A549 (cell line): ENCODE measurements around the gene ATMIN. TPM values are rescaled to one million over a fixed set of nuclear protein-coding genes. Genes with fewer than 3 reads are reported as not detected.
A peak's percentile ranks its signal among the peaks of the same experiment; 100 is the strongest.

ENCODE experiments used
- ATAC-seq, 2 experiments: fragments of 200-7000 bp in 1 of 2; fragments of >200 bp in 1 of 2; cut with Nextera tagmentation in 1 of 2; cut with Tn5 transposase in 1 of 2; 3 replicates each; pipeline versions ENCODE4 v1.8.0 to v1.9.1; 2018 to 2020; ENCODE audit warnings: mild to moderate bottlenecking in 1 of 2, moderate library complexity in 1 of 2
- CTCF ChIA-PET: fragments of 300-600 bp; sonication (Branson Sonifier 250); formaldehyde crosslinking; extraction: SDS; loops from one replicate; lab custom pipeline; 2021; ENCODE audit warnings: antibody characterized with exemption, inconsistent platforms; lab: Yijun Ruan, JAX
- POLR2A ChIA-PET: fragments of 350-600 bp; formaldehyde crosslinking; extraction: SDS; loops from one replicate; lab custom pipeline; 2021; ENCODE audit warnings: antibody characterized with exemption, inconsistent platforms; lab: Yijun Ruan, JAX
- DNase-seq, 2 experiments: peaks; one replicate each; pipeline versions ENCODE4 v3.0.0 to v3.0.0-alpha.2; 2011 to 2016; ENCODE audit warnings: low read depth in 1 of 2, low spot score in 1 of 2
- FAIRE-seq: peaks from 2 replicates; lab custom pipeline; 2011; peaks lifted over from hg19 to GRCh38; lab: Jason Lieb, UNC
- H3K27ac ChIP-seq, 2 experiments: fragments of >200 bp; sonication (Bioruptor Twin); formaldehyde crosslinking; 3 replicates each; pipeline ENCODE4 v1.5.1; 2016 to 2017
- H3K4me1 ChIP-seq: fragments of >200 bp; sonication (Bioruptor Twin); formaldehyde crosslinking; 3 replicates; pipeline ENCODE4 v1.6.1; 2016
- H3K4me2 ChIP-seq: fragments of >200 bp; sonication (Bioruptor Twin); formaldehyde crosslinking; 3 replicates; pipeline ENCODE4 v1.6.1; 2016
- H3K4me3 ChIP-seq: fragments of >200 bp; sonication (Bioruptor Twin); formaldehyde crosslinking; 3 replicates; pipeline ENCODE4 v1.5.1; 2016
- H3K9me3 ChIP-seq: fragments of >200 bp; sonication (Bioruptor Twin); formaldehyde crosslinking; 3 replicates; pipeline ENCODE4 v1.6.1; 2016
- CEBPB ChIP-seq, 2 experiments: fragments of >200 bp in 1 of 2; sonication (Bioruptor Twin) in 1 of 2; formaldehyde crosslinking in 1 of 2; IDR thresholded peaks; 2 replicates each; pipeline ENCODE4 v1.6.1; 2012 to 2016
- CHD4 ChIP-seq: fragments of 200-600 bp; sonication (generic); IDR thresholded peaks from 2 replicates; pipeline ENCODE4 v1.6.1; 2016; ENCODE audit warnings: antibody characterized with exemption, mild to moderate bottlenecking, borderline replicate concordance
- ESRRA ChIP-seq: fragments of 150-350 bp; IDR thresholded peaks from 2 replicates; pipeline ENCODE4 v1.6.1; 2014; ENCODE audit warnings: mild to moderate bottlenecking, low read length, borderline replicate concordance
- HOXB13 ChIP-seq: fragments of 250-450 bp; sonication (Bioruptor Pico); IDR thresholded peaks from 2 replicates; pipeline ENCODE4 v1.5.0; 2020; ENCODE audit warnings: low read depth, mild to moderate bottlenecking, moderate library complexity
- HOXB5 ChIP-seq: fragments of 250-450 bp; sonication (Bioruptor Pico); IDR thresholded peaks from 2 replicates; pipeline ENCODE4 v1.5.0; 2020; ENCODE audit warnings: mild to moderate bottlenecking, moderate library complexity
- JUN ChIP-seq, 2 experiments: fragments of >200 bp; sonication (Bioruptor Twin); formaldehyde crosslinking; IDR thresholded peaks; 2 replicates in 1 of 2; 3 replicates in 1 of 2; pipeline ENCODE4 v1.6.1; 2016 to 2017
- MAX ChIP-seq: IDR thresholded peaks from 2 replicates; pipeline ENCODE4 v1.6.1; 2012
- MYC ChIP-seq: IDR thresholded peaks from 2 replicates; pipeline ENCODE4 v1.6.1; 2012; ENCODE audit warnings: mild to moderate bottlenecking, inconsistent platforms, low read length, improper control_type of control experiment, borderline replicate concordance
- NPAS2 ChIP-seq: fragments of 250-450 bp; sonication (Bioruptor Pico); IDR thresholded peaks from 2 replicates; pipeline ENCODE4 v1.8.0; 2022; ENCODE audit warnings: mild to moderate bottlenecking, moderate library complexity, borderline replicate concordance
- PHF8 ChIP-seq: fragments of 200-600 bp; sonication (generic); IDR thresholded peaks from 2 replicates; pipeline ENCODE4 v1.6.1; 2016; ENCODE audit warnings: low read depth, mild to moderate bottlenecking, antibody characterized with exemption, moderate library complexity, borderline replicate concordance
- RARB ChIP-seq: fragments of 250-450 bp; sonication (Bioruptor Pico); IDR thresholded peaks from 2 replicates; pipeline ENCODE4 v1.8.0; 2021; ENCODE audit warnings: mild to moderate bottlenecking, moderate library complexity
- SMC3 ChIP-seq: fragments of >200 bp; sonication (Bioruptor Twin); formaldehyde crosslinking; IDR thresholded peaks from 3 replicates; pipeline ENCODE4 v1.6.1; 2018; ENCODE audit warnings: inconsistent platforms
- TFCP2L1 ChIP-seq: fragments of 250-450 bp; sonication (Bioruptor Pico); IDR thresholded peaks from 2 replicates; pipeline ENCODE4 v1.5.0; 2021; ENCODE audit warnings: mild to moderate bottlenecking
- WGBS: methylation state at CpG from one replicate; pipeline ENCODE4 v1.1.6; 2017; ENCODE audit errors: missing lambda C conversion rate; 5-methylcytosine and 5-hydroxymethylcytosine counted together
- polyA plus RNA-seq, 4 experiments: library from polyadenylated mRNA; depleted of rRNA in 3 of 4; stranded (reverse); fragments of >200 nt; fragmentation: RNase III in 1 of 4; extraction: RNeasy Plus Mini Kit Qiagen cat#74134 plus additional on column Dnase treatment in 1 of 4; gene quantifications; 2 replicates in 3 of 4; 3 replicates in 1 of 4; pipeline ENCODE4 v1.2.3, GENCODE V29; 2011 to 2017
- TF ChIP-seq, protein P1 (sequence below): fragments of >200 bp; sonication (Bioruptor Twin); formaldehyde crosslinking; IDR thresholded peaks from 2 replicates; pipeline ENCODE4 v1.6.1; 2016
- TF ChIP-seq, protein P2 (sequence below): fragments of 200-600 bp; sonication (generic); IDR thresholded peaks from 2 replicates; pipeline ENCODE4 v1.6.1; 2016; ENCODE audit warnings: antibody characterized with exemption, mild to moderate bottlenecking, moderate library complexity
- TF ChIP-seq, protein P3 (sequence below): fragments of 250-450 bp; sonication (Bioruptor Pico); IDR thresholded peaks from 2 replicates; pipeline ENCODE4 v1.5.0; 2020; ENCODE audit warnings: low read depth, mild to moderate bottlenecking, moderate library complexity
- TF ChIP-seq, protein P4 (sequence below): fragments of >200 bp; sonication (Bioruptor Twin); formaldehyde crosslinking; IDR thresholded peaks from 3 replicates; pipeline ENCODE4 v1.5.1; 2016

Gene ATMIN
- polyA plus RNA-seq, 2 of the 4 experiments (the other 2 are of a cell fraction), result 26.2 to 50.4 TPM

DNA sequence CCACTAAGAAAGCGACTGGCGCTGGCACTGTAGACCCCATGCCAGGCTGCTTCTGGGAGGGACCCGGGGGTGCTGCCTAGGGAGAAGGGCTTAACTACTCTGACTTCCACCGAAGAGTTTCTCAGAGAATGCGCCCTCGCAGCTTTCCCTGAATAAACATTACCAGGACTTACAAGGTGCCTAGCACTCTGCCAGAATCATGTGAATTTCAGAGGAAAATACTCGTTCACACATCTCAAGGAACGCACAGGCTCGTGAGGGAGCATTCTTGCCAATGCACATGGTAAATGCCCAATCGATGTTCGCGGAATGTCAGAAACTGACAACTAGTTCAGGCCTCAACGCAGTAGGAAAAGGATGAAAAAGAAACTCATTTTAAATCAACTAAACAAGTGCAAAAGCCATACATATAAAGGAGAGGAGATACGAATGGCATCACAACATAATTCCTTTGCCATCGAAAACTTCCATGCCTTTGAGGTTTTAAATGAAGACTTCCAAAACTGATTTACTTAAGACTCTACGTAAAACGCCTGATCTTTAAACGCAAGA lies 30.0 kb upstream of the ATMIN start:
- 20% methylated on average over 18 of the region's 18 CpGs for WGBS
- H3K27ac ChIP-seq, result peak overlapping the region; percentile 94 to 95
- POLR2A ChIA-PET, result no interaction called here
- CTCF ChIA-PET, result interaction anchor here (0.6 to 6.1 kb wide), 12 partner anchors 12 to 734 kb away, joined by 3 to 33 read pairs (median 6); partner anchors contain the start of gene ATMIN
- no peak for ATAC-seq
- DNase-seq, result peak in 1 of 2 experiments; percentile 27
- peaks cover 24% of the 10 kb centered on the region for H3K4me1 ChIP-seq
- no peak for FAIRE-seq
- H3K9me3 ChIP-seq, result no peaks in the 10 kb centered on the region
- TF ChIP-seq, protein P1, sequence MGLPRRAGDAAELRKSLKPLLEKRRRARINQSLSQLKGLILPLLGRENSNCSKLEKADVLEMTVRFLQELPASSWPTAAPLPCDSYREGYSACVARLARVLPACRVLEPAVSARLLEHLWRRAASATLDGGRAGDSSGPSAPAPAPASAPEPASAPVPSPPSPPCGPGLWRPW, result no peak
- TF ChIP-seq ESRRA (no peak), CEBPB (IDR thresholded peaks at IDR 0.05) (no peak), HOXB13 (CRISPR knock-in tag) (no peak), SMC3 (no peak), NPAS2 (no peak), TFCP2L1 (CRISPR knock-in tag) (no peak), PHF8 (no peak), CHD4 (no peak), MAX (no peak), HOXB5 (CRISPR knock-in tag) (no peak), MYC (no peak)
- TF ChIP-seq, protein P2, sequence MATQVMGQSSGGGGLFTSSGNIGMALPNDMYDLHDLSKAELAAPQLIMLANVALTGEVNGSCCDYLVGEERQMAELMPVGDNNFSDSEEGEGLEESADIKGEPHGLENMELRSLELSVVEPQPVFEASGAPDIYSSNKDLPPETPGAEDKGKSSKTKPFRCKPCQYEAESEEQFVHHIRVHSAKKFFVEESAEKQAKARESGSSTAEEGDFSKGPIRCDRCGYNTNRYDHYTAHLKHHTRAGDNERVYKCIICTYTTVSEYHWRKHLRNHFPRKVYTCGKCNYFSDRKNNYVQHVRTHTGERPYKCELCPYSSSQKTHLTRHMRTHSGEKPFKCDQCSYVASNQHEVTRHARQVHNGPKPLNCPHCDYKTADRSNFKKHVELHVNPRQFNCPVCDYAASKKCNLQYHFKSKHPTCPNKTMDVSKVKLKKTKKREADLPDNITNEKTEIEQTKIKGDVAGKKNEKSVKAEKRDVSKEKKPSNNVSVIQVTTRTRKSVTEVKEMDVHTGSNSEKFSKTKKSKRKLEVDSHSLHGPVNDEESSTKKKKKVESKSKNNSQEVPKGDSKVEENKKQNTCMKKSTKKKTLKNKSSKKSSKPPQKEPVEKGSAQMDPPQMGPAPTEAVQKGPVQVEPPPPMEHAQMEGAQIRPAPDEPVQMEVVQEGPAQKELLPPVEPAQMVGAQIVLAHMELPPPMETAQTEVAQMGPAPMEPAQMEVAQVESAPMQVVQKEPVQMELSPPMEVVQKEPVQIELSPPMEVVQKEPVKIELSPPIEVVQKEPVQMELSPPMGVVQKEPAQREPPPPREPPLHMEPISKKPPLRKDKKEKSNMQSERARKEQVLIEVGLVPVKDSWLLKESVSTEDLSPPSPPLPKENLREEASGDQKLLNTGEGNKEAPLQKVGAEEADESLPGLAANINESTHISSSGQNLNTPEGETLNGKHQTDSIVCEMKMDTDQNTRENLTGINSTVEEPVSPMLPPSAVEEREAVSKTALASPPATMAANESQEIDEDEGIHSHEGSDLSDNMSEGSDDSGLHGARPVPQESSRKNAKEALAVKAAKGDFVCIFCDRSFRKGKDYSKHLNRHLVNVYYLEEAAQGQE, result no peak
- TF ChIP-seq, protein P3, sequence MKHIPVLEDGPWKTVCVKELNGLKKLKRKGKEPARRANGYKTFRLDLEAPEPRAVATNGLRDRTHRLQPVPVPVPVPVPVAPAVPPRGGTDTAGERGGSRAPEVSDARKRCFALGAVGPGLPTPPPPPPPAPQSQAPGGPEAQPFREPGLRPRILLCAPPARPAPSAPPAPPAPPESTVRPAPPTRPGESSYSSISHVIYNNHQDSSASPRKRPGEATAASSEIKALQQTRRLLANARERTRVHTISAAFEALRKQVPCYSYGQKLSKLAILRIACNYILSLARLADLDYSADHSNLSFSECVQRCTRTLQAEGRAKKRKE, result no peak
- TF ChIP-seq, protein P4, sequence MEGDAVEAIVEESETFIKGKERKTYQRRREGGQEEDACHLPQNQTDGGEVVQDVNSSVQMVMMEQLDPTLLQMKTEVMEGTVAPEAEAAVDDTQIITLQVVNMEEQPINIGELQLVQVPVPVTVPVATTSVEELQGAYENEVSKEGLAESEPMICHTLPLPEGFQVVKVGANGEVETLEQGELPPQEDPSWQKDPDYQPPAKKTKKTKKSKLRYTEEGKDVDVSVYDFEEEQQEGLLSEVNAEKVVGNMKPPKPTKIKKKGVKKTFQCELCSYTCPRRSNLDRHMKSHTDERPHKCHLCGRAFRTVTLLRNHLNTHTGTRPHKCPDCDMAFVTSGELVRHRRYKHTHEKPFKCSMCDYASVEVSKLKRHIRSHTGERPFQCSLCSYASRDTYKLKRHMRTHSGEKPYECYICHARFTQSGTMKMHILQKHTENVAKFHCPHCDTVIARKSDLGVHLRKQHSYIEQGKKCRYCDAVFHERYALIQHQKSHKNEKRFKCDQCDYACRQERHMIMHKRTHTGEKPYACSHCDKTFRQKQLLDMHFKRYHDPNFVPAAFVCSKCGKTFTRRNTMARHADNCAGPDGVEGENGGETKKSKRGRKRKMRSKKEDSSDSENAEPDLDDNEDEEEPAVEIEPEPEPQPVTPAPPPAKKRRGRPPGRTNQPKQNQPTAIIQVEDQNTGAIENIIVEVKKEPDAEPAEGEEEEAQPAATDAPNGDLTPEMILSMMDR, result no peak
- peak overlapping the region; percentile 96 for H3K4me2 ChIP-seq
- H3K4me3 ChIP-seq, result peak overlapping the region; percentile 96

- ATAC-seq (peak; percentile 68 to 75), DNase-seq (peak; percentile 28 to 57), FAIRE-seq (no peak)
- CTCF ChIA-PET, result interaction anchor here (0.6 to 2.8 kb wide), 7 partner anchors 13 to 731 kb away, joined by 3 to 19 read pairs (median 6); partner anchors contain the start of gene ATMIN
- Histone ChIP-seq H3K9me3 (no peaks in the 10 kb centered on the region), H3K4me2 (peak overlapping the region; percentile 96), H3K4me3 (peak overlapping the region; percentile 96), H3K4me1 (peaks cover 24% of the 10 kb centered on the region)
- WGBS, result 1% methylated on average over 25 of the region's 50 CpGs
- POLR2A ChIA-PET, result interaction anchor here (0.9 to 1.0 kb wide), 4 partner anchors 9 to 71 kb away, joined by 3 to 8 read pairs (median 6); partner anchors contain the start of gene C16orf46
- TF ChIP-seq PHF8, result peak; percentile 64
- peak in 1 of 2 experiments; percentile 27; a peak in 1 of 5 replicates for TF ChIP-seq JUN (IDR thresholded peaks at IDR 0.05)
- TF ChIP-seq RARB (CRISPR knock-in tag), result no peak
- TF ChIP-seq, all 56 proteins: peak for 2
- peak overlapping the region; percentile 94 to 95 for H3K27ac ChIP-seq
Observed at GRCh38 chr16:81006211-81006812, 29.3 kb upstream of the ATMIN start.
